ENCODE results near the gene CISD1.
A peak's percentile ranks its signal among the peaks of the same experiment; 100 is the strongest.

The CISD1 gene

DNA sequence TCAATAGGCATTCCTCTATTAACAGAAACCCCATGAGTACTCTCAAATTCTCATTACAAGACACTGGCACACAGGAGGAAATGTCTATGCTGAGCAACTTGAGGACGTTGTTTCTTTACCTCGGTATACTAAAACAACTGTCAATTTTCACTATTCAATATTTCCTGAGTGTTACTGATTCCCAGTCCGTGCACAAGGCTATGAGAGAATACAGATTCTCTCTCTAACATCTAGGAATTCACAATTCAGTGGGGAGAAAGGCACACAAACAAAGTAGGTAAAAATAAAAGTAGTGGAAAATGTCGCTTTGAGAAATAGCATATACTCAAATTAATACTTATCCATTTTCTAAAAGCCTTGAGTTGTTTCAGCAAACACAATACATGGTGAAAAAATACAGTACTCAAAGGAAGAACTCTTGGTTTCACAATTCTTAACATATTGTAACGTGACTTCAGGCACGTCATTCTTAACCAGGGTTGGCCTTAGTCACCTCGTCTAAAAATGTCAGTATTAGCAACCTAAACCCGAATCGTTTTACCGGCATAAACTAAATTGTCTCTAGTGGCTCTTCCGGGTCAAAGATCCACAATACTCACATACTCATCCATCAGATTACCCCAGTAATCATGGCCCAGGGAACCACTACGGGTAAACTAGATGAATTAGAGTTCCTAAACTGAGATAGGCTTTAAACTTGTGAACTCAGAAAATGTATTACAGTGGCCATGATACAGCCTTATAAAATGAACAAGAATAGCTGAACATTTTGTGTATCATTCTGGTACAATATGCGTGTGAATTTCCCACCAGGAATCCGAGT lies 2.7 kb upstream of the CISD1 start:
- no peak for DNase-seq (ENCODE audit: low spot score)

- peak; percentile 64 for DNase-seq (ENCODE audit: low spot score)
These were observed 1.9 kb upstream of the CISD1 start for GRCh38 chr10:58266826-58267712.

DNA sequence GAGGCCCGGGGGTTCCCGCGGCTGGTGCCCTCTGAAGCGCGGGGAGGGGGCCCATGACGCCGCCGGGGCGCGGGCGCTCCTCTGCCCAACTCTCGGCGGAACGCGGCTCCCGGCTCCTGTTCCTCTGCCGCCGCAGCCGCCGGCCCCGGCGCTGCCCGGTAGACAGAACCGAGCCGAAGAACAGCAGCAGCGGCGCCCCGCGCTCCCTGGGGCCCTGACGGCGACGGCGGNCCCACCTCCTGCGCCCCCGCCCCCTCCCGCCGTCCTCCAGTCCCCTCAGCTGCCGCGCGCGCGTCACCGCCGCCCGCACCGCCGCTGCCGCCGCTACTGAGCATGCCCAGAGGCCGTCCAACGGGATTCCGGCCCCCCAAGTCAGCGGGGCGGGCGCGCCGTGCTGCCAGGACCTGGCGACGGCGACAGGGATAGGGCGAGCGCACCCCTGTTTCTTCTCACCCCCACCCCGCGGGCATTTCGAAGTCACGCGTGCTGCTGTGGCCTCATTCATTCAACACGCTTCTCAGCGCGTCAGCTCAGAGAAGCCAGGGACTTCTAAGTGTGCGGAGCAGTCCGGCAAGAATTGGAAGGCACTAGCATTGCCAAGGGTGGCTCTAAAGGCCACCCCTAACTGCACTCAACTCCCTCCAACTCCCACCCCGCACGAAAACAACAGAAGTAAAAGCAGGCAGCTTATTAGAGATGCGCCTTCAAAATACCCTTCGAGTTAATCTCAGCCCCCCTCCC lies 1.1 kb upstream of the CISD1 start, which contains the start of gene IPMK:
Gene IPMK, minus strand, starts transcription at position 182 of the 741 bp plus-strand sequence. CDS start 283 bp downstream, outside the sequence.
- peak; percentile 96 for DNase-seq (ENCODE audit: low spot score)

GRCh38 chr10:58268454-58268945 lies 462 bp upstream of the CISD1 start:
- DNase-seq (ENCODE audit: low spot score), result no peak

GRCh38 chr10:58269782-58270290 lies 874 bp downstream of the CISD1 start:
- DNase-seq (ENCODE audit: low spot score), result no peak

DNA sequence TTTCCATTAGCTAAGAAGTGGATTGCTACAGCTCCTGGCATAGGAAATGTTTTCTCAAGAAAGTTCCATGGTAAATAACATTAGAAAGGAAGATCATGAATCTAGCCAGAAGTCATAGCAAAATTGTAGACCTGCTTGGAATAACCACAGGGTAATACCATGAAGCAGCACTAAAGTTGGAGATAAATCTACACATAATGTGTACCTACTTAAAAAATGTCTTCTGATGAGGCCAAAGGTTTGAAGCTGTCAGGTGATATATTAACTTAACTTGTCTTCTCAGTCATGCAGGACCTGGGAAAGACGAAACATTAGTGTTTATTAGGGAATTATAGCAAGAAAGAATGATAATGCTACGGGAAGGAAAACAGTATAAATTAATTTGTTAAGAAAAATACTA lies 6.3 kb downstream of the CISD1 start:
- DNase-seq (ENCODE audit: low spot score), result no peak

DNA sequence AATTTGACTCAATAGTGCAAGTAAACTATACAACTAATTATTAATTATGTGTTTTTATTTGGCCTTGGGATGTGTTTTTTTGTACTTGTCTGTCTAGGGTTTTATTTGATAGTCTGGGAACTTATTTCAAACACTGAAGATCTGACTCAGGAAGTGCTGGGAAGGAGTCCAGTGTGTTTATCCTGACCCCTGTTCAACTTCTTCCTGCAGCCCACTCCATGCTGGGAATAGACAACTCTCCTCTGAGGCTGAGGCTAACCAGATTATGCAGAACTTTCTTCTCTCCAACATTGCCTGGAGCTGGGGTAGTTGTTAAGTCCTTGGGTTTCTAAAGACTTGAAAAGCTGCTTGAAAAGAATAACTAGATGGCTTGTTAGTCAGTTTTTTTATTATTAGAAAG lies 6.9 kb downstream of the CISD1 start:
- no peak for DNase-seq (ENCODE audit: low spot score)

GRCh38 chr10:58278274-58278961 lies 9.5 kb downstream of the CISD1 start:
- no peak for DNase-seq (ENCODE audit: low spot score)

DNA sequence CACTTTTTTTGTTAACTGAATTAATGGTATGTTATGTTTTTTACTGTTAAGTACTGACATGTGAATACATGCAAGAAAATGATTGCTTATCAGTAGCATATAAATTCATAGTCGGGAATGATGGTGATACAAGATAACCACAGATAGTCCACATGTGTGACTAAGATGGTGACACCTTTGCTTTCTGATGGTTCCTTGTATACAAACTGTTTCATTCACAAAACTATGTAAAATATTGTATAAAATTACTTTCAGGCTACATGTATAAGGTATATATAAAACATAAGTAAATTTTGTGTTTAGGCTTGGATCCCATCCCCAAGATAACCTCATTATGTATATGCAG lies 10.0 kb downstream of the CISD1 start:
- DNase-seq (ENCODE audit: low spot score), result no peak

GRCh38 chr10:58280477-58280876 lies 11.5 kb downstream of the CISD1 start:
- no peak for DNase-seq (ENCODE audit: low spot score)

DNA sequence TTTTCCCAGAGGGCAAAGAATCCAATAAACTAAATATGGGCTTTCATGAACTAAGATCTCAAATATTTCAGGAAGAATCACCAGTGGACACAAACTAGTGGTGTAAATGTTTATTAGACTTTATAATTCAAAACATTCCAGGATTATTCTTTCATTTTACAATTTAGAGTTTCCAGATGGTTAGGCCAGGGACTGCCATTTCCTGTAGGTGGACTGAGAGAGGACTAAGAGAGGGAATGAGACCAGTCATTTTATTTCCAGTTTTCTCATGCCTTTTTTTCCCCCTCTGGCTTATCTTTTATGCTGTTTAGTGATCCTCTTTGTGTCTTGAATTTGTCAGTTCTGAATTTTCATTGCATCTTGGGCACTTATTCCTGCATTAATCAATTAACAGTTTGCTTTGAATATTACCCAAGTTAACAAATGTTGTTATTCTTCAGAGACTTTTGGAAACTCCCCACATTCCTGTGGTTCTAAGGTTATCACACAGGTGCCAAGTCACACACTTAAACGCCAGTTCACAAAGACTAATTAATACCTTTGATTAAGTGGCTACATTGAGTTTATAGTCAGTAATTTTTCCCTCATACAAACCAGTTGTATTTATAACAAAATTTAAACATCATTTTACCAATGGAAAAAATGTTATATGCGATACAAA lies 12.3 kb downstream of the CISD1 start:
- DNase-seq (ENCODE audit: low spot score), result no peak

DNA sequence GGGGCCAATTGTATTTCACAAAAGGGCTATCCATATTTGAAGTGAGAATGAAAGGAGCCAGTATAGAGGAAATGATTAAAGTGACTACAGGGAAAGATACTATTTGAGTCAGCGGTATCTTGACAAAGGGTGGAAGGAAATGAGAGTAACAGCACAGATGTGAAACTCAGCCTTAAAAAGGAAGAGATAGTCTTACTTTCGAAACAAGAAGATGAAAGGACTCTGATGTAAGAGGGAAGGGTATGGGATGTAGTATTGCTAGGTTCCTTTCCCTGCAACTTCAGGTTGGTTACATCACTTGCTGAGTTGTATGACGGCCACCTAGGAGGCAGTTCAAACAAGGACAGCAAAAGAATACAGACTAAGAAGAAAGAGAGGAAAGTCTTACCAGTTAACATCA lies 13.7 kb downstream of the CISD1 start:
- DNase-seq (ENCODE audit: low spot score), result no peak

DNA sequence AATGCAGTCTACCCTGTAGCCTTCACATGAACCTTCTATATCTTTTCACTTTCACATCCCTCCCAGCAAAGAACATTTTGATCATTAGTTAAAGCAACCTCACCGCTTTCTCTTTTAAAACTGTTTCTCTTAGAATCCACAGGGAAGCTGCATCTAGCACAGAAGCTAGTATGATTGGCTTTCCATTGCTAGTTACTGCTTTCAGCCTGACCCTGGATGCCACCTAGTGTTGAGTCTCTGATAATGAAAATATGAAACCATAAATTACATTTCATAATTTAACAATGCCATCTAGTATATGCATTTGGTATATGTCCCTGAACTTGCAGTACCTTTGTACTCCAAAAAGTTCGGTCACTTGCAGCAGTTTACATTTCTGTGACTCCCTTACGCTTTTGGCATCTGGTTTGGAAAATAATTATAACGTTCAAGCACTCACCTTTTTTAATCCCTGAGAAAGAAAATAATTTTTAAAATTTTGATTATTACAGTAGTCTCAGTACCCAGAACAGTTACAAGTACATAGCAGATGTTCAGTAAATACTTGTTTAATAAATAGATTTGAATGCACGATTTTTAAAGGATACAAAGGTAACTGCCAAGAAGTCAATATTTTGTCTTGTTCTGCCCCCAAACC lies 22.7 kb downstream of the CISD1 start:
- DNase-seq (ENCODE audit: low spot score), result peak; percentile 67

DNA sequence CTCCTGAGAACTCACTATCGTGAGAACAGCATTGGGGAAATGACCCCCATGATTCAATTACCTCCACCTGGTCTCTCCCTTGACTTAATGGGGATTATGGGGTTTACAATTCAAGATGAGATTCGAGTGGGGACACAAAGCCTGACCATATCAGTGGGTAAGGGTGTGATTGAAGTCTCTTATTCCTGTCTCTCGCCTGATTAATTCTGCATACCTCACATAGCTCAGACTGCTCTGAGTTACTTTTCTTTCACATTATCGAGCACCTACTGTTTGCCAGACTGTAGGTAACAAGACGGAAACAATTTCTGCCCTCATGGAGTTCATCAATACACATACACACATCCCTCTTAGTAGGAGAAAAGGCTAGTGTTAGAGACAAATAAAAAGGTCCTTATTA lies 25.0 kb downstream of the CISD1 start:
- no peak for DNase-seq (ENCODE audit: low spot score)

- peak; percentile 77 for DNase-seq (ENCODE audit: low spot score)
These were observed 30.6 kb downstream of the CISD1 start for GRCh38 chr10:58299580-58299979.

DNA sequence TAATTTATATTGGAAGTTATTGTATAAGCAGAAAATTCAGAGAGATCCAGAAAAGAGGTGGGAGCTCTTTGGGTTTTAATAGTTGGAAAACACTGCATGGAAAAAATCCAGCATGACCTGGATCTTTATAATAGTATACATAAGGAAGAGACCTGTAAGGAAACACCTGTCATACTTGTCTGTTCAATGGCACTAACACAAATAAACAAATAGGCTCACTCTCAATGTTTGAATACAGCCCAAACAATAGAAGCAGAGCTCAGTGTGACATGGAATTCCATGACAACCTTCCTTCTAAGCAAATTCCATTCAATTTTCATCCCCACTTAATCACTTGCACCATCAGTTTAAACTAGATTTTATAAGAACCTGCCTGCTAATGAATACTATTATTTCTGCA lies 31.7 kb downstream of the CISD1 start:
- no peak for DNase-seq (ENCODE audit: low spot score)

- DNase-seq (ENCODE audit: low spot score), result no peak
These were observed 33.3 kb downstream of the CISD1 start for GRCh38 chr10:58302254-58302653.

DNA sequence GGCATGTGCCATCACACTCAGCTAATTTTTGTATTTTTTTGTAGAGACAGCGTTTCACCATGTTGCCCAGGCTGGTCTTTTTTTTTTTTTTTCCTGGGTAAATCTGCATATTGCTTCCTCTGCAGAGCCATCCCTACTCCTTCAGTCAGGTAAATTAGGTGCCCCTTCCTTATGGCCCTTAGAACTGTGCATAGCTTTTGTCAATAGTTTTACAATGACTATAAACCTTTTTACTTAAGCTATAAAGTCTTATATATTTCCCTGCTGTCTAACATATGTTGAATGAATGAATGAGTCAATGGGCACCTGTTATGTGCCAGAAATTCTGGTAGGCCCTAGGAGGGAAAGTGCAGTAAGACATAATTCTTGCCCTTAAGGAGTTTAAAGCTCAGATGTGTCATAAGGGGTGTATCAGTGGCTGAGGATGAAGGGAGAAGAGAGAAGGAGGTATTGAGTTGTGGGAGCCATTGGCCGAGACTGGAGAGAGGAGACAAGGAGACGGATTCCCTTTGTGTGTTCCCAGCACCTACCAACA lies 35.2 kb downstream of the CISD1 start:
- no peak for DNase-seq (ENCODE audit: low spot score)

DNA sequence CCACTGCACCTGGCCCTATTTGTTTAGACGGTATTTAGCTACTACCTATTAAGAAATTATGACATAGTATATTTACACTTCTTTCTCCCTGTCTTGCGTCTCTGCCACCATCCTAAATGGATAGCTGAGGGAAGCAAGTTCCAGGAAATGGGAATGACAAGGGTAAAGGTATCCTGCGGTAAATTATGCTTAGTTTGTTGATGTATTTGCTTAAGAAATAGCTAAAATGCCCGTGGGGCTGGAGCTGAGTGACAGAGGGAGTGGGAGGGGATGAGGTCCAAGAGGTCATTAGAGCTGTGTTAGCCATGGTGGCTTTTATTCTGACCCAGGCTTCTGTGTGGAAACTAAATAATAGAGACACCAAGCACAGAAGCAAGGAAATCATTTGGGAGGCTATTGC lies 36.9 kb downstream of the CISD1 start:
- DNase-seq (ENCODE audit: low spot score), result no peak

- DNase-seq (ENCODE audit: low spot score), result no peak
These were observed 38.7 kb downstream of the CISD1 start for GRCh38 chr10:58307676-58308075.

Data from D341Med (cell line).